GM10266 (cell line): ENCODE data around the gene OLFML3.

Experiments used
- DNase-seq: peaks from one replicate; pipeline ENCODE4 v3.0.0; 2012; ENCODE audit errors: extremely low spot score
- CTCF ChIP-seq: IDR thresholded peaks from 2 replicates; pipeline ENCODE4 v1.5.1; 2012; ENCODE audit warnings: mild to moderate bottlenecking, low read depth; ENCODE audit not compliant: control insufficient read depth, insufficient read depth; ENCODE audit errors: missing control alignments

Gene OLFML3

DNA sequence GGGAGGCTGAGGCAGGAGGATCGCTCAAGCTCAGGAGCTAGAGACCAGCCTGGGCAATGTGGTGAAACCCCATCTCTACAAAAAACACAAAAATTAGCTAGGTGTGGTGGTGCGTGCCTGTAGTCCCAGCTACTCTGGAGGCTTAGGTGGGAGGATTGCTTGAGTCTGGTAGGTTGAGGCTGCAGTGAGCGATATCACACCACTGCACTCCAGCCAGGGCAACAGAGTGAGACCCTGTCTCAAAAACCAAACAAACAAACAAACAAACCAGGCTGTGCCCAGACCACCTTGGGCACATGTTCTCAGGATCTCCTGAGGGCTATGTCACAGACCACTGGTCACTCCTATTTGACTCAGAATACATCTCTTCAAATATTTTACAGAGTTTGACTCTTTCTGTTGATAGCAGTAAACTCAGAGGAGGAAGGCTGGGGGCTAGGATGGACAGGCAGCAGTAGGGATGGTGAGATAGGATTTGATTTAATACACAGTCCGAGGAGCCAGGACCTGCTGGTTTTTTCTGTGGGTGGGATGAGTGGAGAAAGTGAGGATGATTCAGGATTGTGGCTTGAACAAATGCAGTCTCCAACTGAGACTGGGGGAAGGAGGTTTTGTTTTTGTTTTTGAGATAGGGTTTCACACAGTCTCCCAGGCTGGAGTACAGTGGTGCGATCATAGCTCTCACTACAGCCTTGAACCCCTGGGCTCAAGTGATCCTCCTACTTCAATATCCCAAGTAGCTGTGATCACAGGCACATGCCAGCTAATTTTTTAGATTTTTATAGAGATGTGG, 46.5 kb downstream of the OLFML3 start:
- TF ChIP-seq CTCF = no peak
- DNase-seq = no peak

DNA sequence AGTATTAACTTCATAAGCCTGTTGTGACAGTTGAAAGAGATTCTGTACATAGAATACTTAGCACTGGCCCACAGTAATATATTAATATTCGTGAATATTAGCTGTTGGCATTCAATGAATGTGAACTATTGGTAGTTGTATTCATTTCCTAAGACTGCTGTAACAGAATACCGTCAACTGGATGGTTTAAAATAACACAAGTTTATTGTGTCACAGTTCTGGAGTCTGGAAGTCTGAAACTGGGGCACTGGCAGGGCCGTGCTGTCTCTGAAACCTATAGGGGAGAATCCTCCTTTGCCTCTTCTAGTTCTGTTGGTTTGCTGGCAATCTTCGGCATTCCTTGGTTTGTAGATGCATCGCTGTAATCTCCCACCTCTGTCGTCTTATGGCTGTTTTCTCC, 47.5 kb downstream of the OLFML3 start:
- TF ChIP-seq CTCF = no peak
- no peak for DNase-seq
